Right lobe of liver (tissue), 6 donors: Measurements from ENCODE around the gene DISP3. TPM values are rescaled to one million over a fixed set of nuclear protein-coding genes. Genes with fewer than 3 reads are reported as not detected.

ENCODE experiments used
- ATAC-seq, 4 donors: fragments of 200-7000 bp; cut with Tn5 transposase; one replicate each; pipeline ENCODE4 v1.9.1; 2020; ENCODE audit warnings: mild to moderate bottlenecking in 4 of 4, moderate library complexity in 4 of 4
- DNase-seq, 3 donors: peaks; one replicate each; pipeline ENCODE4 v3.0.0-alpha.2; 2020
- H3K27ac ChIP-seq, 3 donors: fragments of 200-600 bp; one replicate each; pipeline ENCODE4 v1.8.0; 2022
- H3K27me3 ChIP-seq, 2 donors: fragments of 200-600 bp; one replicate each; pipeline ENCODE4 v1.8.0; 2022
- H3K36me3 ChIP-seq, 4 donors: fragments of 200-600 bp; sonication (generic) in 1 of 4; one replicate each; pipeline versions ENCODE4 v1.5.1 to v1.8.0; 2017 to 2022; ENCODE audit warnings: control low read depth in 1 of 4
- H3K4me1 ChIP-seq, 4 donors: fragments of 200-600 bp; sonication (generic) in 1 of 4; one replicate each; pipeline versions ENCODE4 v1.5.1 to v1.8.0; 2017 to 2022; ENCODE audit warnings: control low read depth in 1 of 4
- H3K4me3 ChIP-seq, 3 donors: fragments of 200-600 bp; one replicate each; pipeline ENCODE4 v1.8.0; 2022
- H3K9me3 ChIP-seq, 4 donors: fragments of 200-600 bp; sonication (generic) in 1 of 4; one replicate each; pipeline versions ENCODE4 v1.5.1 to v1.8.0; 2017 to 2022; ENCODE audit warnings: control low read depth in 1 of 4
- POLR2A ChIP-seq: fragments of 450-650 bp; IDR thresholded peaks from one replicate; pipeline ENCODE4 v1.6.1; 2017; ENCODE audit warnings: antibody characterized with exemption, mild to moderate bottlenecking
- WGBS: methylation state at CpG from one replicate; pipeline ENCODE4 v1.1.6; 2018; ENCODE audit warnings: low coverage, low lambda C conversion rate; ENCODE audit not compliant: insufficient coverage; ENCODE audit errors: missing lambda C conversion rate; 5-methylcytosine and 5-hydroxymethylcytosine counted together
- intact Hi-C, 2 donors: fragments of 100-400 bp; cut with DNase I; formaldehyde crosslinking; loops; one replicate each; pipeline versions ENCODE4 v1.11.2 to v1.14.1; 2022
- total RNA-seq, 6 experiments: library from RNA; depleted of rRNA in 2 of 6; stranded (reverse); fragments of >200 nt in 2 of 6; fragmentation: NEBNext Ultra II Directional in 3 of 6; extraction: Animal tissue kit (Norgen Biotek cat#: 25700) in 3 of 6; gene quantifications; one replicate each; pipeline versions ENCODE4 v1.1.0 to v1.2.4, GENCODE V29; 2016 to 2023
- TF ChIP-seq, protein P1 (sequence below), 4 donors: fragments of 200-600 bp in 3 of 4; fragments of 450-650 bp in 1 of 4; IDR thresholded peaks; one replicate each; pipeline versions ENCODE4 v1.5.1 to v1.8.0; 2016 to 2022; ENCODE audit warnings: antibody characterized with exemption in 4 of 4, mild to moderate bottlenecking in 2 of 4
- donor health status: DM: no; HTN: yes; CAD: no.
- donor health status: DM: no; HTN: no; CAD: no.
- donor health status: DM: no; HTN: no; CAD: no.
- donor health status: DM: no; HTN: yes; CAD: no.
- donor health status: DM: no; HTN: yes; CAD: no.

The DISP3 gene
- total RNA-seq, 6 experiments from 2014 or later = 0.06 TPM; not detected in 5

DNA sequence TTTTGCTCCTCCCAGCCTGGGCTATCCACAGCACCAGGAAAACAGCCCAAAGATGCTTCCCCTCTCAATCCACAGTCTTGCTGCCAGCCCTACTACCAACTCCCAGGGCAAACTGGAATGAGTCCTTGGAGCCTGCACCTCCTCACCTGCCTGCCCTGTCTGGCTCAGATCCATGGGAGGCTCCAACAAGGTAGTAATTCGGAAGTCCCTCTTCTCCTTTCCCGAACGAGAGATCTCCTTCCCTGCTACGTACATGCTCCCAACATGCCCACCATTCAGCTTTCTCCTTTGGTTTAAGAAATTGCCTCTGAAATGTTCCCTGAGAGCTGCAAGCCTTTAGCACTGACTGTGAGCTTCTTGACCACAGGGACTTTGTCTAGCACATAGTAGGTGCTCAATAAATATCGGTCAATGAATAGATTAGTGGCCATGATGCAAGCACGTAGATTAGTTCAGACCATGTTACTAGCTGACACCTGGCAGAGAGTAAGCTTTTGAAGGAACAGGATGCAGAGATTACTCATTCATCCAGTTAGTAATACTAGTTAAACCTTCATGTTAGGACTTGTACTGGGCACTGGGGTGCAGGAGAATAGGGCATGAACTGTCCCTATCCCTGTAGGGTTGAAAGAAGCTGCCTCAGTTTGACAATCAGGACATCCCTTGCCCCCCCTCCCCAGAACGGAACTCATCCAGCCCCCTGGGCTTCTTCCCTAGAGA lies 80.1 kb downstream of the DISP3 start:
- DNase-seq (no peak), ATAC-seq (no peak)
- intact Hi-C loops = no loop called here
- no peak overlapping the region for H3K4me3 ChIP-seq
- 32% methylated on average over 6 of the region's 7 CpGs for WGBS
- H3K4me1 ChIP-seq = no peaks in the 10 kb centered on the region
- no peak for TF ChIP-seq POLR2A
- TF ChIP-seq, protein P1, sequence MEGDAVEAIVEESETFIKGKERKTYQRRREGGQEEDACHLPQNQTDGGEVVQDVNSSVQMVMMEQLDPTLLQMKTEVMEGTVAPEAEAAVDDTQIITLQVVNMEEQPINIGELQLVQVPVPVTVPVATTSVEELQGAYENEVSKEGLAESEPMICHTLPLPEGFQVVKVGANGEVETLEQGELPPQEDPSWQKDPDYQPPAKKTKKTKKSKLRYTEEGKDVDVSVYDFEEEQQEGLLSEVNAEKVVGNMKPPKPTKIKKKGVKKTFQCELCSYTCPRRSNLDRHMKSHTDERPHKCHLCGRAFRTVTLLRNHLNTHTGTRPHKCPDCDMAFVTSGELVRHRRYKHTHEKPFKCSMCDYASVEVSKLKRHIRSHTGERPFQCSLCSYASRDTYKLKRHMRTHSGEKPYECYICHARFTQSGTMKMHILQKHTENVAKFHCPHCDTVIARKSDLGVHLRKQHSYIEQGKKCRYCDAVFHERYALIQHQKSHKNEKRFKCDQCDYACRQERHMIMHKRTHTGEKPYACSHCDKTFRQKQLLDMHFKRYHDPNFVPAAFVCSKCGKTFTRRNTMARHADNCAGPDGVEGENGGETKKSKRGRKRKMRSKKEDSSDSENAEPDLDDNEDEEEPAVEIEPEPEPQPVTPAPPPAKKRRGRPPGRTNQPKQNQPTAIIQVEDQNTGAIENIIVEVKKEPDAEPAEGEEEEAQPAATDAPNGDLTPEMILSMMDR (IDR thresholded peaks at IDR 0.05) = no peak
- H3K9me3 ChIP-seq = no peaks in the 10 kb centered on the region
- no peaks in the 10 kb centered on the region for H3K27me3 ChIP-seq
- H3K27ac ChIP-seq = no peak overlapping the region
- H3K36me3 ChIP-seq = no peaks in the 10 kb centered on the region

DNA sequence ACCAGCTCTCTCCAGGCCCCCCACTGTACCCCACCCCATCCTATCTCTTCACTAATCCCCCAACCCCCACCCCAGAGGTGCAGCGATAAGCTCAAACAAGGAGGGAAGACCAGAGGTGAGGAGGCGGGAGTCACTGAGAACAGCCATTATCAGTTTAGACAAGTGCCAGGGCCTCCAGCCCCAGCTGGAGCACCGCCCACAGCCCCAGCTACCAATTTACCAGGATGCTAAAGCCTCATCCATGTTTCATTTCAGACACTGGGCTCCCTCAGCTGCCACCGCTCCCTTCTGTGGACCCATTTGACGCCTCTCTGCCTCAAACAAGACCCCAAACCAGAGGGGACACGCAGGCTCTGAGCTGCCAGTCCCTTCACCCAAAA lies 80.6 kb downstream of the DISP3 start:
- TF ChIP-seq, protein P1 (IDR thresholded peaks at IDR 0.05) = no peak
- TF ChIP-seq POLR2A = no peak

DNA sequence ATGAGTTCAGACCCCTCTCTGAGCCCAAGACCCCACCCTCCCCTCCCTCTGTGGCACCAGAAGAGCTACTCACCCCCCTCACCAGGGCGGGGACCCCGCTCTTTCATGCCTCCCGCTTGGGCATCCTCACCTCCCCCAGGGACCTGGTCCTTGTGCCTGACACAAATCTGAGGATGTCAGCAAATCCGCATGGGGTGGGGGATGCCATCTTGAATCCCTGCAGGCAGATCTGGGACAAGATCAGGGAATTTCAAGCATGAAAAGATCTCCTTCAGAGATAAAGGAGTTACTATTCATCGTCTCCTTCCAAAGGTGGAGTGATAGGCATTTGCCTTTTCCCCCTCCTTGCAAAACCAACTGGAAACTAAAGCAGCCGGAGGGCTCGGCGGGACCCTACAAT lies 81.1 kb downstream of the DISP3 start:
- Histone ChIP-seq H3K27me3 (no peaks in the 10 kb centered on the region), H3K36me3 (no peaks in the 10 kb centered on the region), H3K4me3 (no peak overlapping the region), H3K9me3 (no peaks in the 10 kb centered on the region), H3K4me1 (no peaks in the 10 kb centered on the region), H3K27ac (no peak overlapping the region)
- TF ChIP-seq, protein P1 (IDR thresholded peaks at IDR 0.05) = no peak
- no peak for TF ChIP-seq POLR2A
- DNase-seq (no peak), ATAC-seq (no peak)
- 49% methylated on average over 7 of the region's 8 CpGs for WGBS
- intact Hi-C loops = no loop called here

More for the DNA sequence above, 80.6 kb downstream of the DISP3 start:
- DNase-seq (no peak), ATAC-seq (no peak)
- intact Hi-C loops = no loop called here
- no peaks in the 10 kb centered on the region for H3K9me3 ChIP-seq
- H3K4me1 ChIP-seq = no peaks in the 10 kb centered on the region
- no peaks in the 10 kb centered on the region for H3K27me3 ChIP-seq
- H3K36me3 ChIP-seq = no peaks in the 10 kb centered on the region
- WGBS = 47% methylated on average over 5 of the region's 6 CpGs
- no peak overlapping the region for H3K4me3 ChIP-seq
- no peak overlapping the region for H3K27ac ChIP-seq

DNA sequence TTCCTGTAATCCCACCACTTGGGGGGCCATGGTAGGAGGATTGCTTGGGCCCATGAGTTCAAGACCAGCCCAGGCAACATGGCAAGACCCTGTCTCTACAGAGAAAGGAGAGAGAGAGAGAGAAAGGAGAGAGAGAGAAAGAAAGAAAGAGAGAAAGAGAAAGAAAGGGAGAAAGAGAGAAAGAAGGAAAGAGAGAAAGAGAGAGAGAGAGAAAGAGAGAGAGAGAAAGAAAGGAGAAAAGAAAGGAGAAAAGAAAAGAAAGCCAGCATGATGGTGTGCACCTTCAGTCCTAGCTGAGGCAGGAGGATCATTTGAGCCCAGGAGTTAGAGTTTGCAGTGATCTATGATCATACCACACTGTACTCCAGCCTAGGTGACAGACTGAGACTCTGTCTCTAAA lies 82.8 kb downstream of the DISP3 start:
- no peaks in the 10 kb centered on the region for H3K4me1 ChIP-seq
- H3K27me3 ChIP-seq = no peaks in the 10 kb centered on the region
- H3K27ac ChIP-seq = no peak overlapping the region
- no peak overlapping the region for H3K4me3 ChIP-seq
- ATAC-seq = no peak
- intact Hi-C loops = no loop called here
- no peaks in the 10 kb centered on the region for H3K9me3 ChIP-seq
- no peaks in the 10 kb centered on the region for H3K36me3 ChIP-seq
- TF ChIP-seq POLR2A = no peak
- TF ChIP-seq, protein P1 (IDR thresholded peaks at IDR 0.05) = no peak
- DNase-seq = no peak

DNA sequence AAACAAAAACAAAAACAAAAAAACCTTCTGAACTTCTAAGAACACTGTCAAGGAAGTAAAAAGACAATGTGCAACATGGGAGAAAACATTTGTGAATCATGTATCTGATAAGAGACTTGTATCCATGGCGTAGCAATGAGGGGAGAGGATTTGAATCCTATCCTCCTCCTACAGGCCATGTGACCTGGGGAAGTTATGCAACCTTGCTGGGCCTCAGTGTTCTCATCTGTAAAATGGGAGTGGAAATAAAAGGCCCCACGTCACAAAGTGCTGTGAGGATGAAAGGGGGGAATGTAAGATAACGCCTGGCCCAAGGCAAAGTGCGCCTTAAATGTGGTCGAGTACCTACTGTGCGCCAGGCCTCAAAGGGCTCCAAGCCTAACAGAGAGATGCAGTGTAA lies 83.7 kb downstream of the DISP3 start:
- H3K4me3 ChIP-seq = no peak overlapping the region
- no peaks in the 10 kb centered on the region for H3K9me3 ChIP-seq
- ATAC-seq (no peak), DNase-seq (no peak)
- WGBS = 63% methylated on average over 6 of the region's 6 CpGs
- intact Hi-C loops = no loop called here
- no peaks in the 10 kb centered on the region for H3K36me3 ChIP-seq
- TF ChIP-seq POLR2A = no peak
- TF ChIP-seq, protein P1 (IDR thresholded peaks at IDR 0.05) = no peak
- H3K27me3 ChIP-seq = no peaks in the 10 kb centered on the region
- no peak overlapping the region for H3K27ac ChIP-seq
- H3K4me1 ChIP-seq = no peaks in the 10 kb centered on the region
